Activated T-cell treated with anti-CD3 and anti-CD28 coated beads, Interleukin-2, amount 50 U/mL, for 48 hours (primary cell): ENCODE measurements around the gene VAMP4.
"Not testable (repeated sequence)": the region's sequence is repeated elsewhere in the genome, so short reads cannot be mapped to it uniquely, and the experiment has no call there.

Experiments used
- DNase-seq, 2 experiments: peaks; one replicate each; pipeline ENCODE4 v3.0.0-alpha.2; 2020

Gene VAMP4

DNA sequence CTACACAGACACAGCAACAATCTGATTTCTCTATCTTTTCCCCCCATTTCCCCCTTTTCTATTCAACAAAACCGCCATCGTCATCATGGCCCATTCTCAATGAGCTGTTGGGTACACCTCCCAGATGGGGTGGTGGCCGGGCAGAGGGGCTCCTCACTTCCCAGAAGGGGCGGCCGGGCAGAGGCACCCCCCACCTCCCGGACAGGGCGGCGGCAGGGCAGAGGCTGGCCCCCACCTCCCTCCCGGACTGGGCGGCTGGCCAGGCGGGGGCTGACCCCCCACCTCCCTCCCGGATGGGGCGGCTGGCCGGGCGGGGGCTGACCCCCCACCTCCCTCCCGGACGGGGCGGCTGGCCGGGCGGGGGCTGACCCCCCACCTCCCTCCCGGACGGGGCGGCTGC, 48.3 kb downstream of the VAMP4 start:
- not testable (repeated sequence) for DNase-seq

DNA sequence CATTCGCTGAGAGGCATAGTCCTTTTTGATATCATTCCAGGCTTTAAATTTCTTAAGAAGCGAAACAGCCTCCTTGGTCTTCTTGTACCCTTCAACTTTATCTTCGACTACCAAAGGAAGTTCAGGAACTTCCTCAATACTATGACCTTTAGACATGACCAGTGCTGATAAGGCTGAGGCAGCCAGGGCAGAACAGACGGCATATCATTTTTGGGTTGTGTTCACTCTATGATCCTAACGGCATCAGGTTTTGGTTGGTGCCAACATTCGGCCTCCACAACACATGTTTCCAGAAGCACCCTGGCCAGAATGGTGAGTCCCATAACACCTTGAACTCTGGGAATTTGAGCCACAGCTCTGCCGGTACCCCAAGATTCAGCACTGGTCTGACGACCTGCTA, 58.0 kb downstream of the VAMP4 start:
- no peak for DNase-seq

DNA sequence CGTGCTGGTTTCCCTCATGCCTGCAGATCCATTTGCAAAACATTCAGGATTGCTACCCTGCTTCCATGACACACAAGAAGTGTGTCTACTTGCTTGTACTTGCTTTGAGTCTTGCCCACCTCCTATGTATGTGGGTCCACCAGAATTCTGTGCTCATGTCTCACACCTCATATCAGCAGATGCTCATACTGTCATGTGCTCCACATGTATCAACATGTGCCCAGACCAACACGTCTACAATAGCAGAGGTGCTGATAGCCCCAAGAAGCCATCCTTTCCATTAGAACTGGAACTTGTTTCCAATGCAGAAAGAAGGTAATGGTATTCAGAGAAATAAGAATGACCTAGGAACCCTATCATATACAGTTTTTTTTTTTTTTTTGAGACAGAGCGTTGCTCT, 61.5 kb downstream of the VAMP4 start:
- DNase-seq: no peak

DNA sequence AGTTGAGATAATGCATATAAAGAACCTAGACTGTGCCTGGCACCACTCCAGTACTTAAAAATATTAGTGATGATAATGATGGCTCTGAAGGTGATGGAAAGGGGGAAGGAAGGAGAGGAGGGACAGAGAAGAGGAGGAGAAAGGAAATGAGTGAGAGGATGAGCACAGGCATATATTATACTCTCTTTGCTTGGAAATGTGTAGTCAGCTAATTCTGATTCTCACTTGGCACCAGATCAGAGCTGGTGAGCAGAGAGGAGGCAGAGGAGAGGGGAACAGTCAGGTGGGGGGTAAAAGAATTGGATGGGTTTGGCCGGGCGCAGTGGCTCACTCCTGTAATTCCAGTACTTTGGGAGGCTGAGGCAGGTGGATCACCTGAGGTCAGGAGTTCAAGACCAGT, 65.0 kb downstream of the VAMP4 start:
- no peak for DNase-seq

DNA sequence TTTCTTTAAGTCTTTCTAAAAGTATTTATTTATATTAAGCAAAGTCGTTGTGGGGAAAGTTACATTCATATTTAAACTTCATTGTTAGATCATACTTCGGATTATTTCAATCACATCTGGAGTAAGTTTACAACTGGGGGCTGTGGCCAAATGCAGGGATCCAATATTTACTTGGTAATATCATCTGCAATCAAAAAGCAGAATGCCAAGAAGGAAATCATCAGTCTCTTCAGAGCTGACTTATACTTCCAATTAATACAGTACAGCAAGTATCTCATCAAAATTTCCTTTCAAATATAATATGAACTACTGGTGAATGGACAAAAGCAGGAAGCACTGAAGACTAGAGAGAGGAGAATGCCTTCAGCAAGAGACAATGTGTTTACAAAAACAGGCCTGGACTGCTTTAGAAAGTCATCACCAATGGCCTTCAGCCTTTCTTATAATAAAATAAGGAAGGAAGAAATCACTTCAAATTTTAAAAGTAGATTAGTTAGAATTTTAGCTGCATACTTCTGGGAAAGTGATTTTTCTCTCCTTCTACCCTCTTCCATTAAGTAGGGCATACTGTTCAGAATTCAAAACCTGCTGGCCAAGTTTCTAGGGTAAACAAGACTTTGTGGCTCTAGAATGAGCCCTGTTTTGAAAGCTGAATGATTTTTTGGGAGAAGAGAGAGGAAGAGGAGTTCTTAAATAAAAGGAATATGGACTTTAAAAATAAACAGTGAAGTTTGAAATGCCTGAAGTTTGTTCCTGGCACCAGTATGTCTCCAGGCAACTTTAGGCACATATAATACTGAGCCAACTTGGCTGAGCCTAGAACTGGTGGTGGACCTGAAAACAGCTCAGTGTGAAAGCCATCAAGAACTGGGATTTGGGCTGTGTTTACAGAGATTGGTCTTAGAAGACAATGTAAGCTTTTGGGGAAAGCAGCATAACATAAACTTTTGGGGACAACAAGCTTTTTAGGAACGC, 67.1 kb downstream of the VAMP4 start:
- DNase-seq: no peak

DNA sequence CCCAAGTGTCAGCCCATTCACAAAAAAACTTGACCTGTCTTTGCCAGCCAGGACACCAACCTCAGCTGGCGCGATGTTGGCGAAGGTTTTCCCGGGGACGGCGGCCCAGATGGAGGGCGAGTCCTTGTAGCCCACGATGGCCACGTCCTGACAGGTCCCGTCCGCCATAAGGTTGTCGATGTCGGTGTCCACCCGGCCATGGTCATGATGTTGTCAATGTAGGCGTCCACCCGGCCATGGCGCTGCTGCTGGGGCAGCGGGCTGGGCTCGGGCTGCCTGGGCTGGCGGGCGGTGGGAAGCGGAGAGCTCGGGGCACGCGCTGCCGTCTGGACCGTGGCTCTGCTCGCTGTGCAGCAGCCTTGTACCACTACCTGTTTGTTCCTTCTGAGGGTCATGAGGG, 71.1 kb downstream of the VAMP4 start:
- no peak for DNase-seq

DNA sequence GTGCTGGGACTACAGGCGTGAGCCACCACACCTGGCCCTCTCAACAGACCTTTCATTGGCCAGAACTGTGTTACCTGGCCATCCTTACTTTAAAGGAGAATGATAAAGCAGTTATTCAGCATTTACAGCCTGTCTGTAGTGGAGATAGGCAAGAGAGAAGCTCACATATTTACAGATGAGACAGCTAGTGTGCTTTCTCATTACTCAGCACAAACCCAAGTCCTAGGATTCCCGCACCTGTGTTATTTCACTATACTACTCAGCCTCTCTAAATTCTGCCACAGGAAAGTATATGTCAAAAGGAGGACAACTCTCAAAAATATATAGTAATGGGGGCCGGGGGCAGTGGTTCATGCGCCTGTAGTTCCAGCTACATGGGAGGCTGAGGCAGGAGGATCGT, 73.5 kb downstream of the VAMP4 start:
- DNase-seq: no peak

DNA sequence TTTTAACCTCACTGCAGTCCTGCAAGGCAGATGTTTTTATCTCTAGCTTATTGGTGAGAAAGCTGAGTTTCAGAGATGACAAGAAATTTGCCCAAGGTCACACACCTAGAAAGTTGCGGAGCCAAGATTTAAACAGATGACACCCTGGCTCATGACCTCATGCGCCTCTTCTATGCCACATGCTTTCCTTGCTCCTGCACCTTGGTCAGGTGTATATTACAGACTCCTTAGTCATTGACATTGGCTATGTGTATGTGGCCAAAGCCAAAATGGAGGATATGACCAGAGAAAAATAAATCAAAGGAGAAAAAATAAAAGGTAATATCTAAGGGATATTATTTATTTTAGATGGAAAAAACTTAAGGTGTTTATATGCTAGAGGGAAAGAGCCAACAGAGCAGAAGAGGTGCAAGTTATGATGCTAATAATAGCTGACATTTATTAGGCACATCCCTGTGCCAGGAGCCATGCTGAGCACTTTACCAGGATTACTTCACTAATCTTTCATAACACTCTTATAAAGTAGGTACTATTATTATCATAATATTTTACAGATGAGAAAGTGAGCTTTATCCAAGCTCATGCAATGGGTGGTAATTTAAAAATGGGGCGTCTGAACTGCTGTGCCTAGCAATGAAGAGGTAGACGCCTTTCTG, 75.6 kb downstream of the VAMP4 start:
- DNase-seq: no peak

DNA sequence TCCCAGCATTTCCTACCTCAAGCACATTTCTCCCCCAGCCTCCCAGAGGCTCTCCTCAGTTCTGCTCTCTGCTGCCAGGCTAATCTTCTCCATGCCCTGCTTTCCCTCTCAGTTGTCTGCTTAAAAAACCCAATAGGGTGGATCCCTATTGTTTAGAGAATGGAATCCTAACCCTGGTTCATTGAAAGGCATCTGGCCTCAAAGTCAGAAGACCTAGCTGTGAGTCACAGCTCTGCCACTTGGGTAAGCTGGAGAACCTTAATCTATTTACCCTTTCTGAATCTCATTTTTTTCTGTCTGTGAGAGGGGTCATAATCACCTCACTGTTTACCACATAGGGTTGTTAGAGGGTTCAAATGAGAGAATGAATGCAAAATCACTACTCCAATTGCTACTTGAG, 76.9 kb downstream of the VAMP4 start:
- no peak for DNase-seq

DNA sequence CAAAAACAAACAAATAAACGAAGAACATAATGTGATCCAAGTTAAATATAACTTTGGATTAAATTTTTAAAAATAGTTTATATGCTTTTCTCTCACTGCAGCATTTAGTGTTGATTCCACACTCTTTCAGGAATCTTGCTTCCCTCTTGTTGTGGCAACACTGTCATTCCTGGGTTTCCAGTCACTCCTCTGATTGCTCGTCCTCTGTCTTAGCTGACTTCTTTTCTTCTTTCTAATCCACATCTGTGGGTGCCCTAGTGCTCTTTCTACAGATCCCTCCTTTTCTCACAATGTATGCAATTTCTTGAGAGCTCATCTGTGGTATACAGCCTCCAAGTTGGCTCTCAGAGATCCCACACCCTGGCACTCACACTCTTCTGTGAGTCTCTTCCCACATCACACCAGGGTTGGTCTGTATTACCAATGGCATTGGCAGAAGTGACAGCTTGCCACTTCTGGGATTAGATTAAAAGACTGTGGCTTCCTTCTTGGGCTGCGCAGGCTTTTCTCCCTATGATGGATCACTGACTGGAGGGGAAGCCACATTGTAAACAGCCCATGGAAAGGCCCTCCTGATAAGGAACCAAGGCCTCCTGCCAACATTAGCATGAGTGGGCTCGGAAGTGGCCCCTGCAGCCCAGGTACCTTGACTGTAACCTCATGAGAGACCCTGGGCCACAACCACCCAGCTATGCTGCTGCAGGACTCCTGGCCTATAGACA, 77.8 kb downstream of the VAMP4 start:
- DNase-seq: no peak

DNA sequence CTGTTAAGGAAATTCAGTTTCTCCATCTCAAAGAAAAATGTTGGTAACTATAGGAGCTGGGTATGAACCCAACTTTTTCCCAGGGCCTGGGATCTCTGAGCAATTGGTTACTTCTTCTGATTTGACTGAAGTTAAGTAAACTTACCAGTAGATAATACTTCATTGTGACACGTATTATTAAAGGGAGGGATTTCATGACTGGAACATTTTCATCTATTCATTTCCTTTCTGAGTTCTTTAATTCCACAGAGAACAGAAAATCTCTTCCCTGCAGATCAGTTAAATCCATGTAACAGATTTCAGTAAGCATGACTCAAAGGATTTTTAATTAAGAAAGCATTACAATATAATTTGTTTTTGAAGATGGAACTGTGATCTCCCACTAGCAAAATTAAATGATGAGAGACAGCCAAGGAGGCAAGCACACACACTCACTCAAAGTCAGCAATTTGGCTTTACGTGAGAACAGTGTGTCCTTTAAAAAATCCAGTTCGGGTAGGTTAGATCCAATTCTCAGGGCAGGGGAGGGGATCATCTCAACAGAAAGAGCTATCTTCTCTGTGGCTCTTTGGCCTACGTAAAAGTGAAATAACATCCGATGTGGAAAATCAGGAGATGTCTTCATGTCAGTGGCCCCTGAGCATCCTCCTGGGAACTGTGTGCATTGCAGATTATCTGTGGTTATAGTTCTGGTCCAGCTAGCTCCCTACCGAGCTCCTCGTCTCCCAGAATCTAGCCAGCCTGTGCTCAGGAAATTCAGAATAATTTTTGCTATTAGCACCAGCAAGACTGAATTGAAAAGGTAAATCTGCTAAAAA, 78.6 kb downstream of the VAMP4 start:
- no peak for DNase-seq

DNA sequence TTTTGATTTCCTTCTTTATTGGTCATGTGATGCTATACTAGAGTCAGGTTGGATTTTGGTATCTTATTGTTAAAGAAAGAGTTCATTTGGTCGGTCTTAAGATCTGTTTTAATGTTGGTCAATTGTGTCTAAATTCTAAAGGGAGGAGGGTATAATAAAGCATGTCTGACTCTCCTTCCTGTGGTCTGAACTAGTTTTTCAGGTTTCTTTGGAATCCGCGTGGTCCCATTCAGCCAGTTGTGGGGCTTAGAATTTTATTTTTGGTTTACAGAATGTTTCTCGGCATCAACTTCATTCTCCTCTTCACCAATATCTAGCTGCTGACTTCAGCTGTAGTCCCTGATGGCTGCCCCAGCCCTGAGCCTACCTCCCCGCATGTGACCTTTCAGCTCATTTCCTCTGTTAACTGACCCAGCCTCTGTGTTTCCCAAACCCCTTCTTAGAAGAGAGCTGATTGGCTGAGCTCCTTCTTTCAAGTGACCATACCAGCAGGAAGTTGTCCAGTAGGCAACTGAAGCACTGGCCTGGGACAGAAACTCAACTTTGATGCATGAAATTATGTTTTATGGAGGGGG, 80.7 kb downstream of the VAMP4 start:
- DNase-seq: no peak

DNA sequence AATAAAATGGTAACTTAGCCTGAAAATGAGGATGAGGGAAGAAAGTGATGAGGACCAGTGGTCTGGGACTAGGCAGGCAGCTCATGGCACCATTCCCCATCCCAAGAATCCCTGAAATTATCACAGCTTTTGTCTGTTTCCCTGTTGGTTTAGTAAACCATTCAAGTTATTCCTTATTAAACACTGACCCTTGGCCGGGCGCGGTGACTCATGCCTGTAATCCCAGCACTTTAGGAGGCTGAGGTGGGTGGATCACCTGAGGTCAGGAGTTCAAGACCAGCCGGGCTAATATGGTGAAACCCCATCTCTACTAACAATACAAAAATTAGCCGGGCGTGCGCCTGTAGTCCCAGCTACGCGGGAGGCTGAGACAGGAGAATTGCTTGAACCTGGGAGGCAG, 85.7 kb downstream of the VAMP4 start:
- DNase-seq: not testable (repeated sequence)

DNA sequence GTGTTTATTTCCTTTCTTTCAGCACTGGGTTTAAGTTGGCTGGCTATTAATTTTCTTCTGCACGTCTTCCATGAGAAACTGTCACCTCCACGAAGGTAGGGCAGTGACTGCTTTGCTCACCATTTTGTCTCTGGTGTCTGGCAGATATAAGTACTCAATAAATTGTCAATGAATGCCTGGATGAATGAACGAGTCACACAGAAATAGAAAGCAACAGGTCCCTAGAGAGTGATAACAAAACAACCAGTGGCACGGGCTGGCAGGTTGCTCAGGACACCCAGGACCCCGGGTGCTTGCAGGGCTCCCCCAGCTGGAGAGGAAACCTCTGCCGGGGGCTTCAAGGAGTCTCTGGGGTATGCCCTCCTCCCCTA, 86.1 kb downstream of the VAMP4 start:
- no peak for DNase-seq

DNA sequence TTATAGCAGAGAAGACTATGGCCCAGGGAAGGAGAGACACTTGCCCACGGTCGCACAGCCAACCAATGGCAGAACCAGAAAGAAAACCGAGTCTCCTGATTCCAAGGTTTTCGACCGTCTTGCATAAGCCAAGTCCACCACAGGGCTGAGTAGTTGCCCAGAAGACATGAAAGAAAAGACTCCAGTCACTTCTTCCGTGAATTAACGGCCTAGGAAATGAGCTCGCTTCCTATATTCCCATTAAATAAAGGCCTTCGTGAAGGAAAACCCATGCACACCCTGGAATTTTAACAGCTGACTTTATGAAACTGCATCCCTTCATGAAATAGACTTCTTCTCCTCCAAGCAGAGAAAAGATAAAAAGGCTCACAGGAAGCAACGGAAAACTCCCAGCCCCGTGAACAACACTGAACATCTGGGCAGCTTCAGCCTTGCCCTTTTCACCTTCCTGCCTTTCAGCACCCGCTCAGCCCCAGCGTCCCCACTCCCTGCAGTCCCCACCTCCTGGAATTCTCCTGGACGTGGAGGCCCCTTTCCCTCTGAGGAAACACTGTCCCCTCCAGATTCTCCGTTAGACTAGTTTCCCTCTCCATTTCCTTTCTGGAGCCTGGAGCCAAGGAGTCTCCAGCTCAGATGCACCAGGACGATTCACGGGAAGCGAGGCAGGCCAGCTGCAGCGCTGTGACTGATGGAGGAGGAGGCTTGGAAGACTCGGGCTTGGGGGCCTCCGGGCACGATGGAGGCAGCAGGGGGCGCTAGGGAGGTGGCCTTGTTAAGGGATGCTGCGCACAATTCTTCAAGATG, 86.7 kb downstream of the VAMP4 start:
- DNase-seq: peak; percentile 87 to 88

DNA sequence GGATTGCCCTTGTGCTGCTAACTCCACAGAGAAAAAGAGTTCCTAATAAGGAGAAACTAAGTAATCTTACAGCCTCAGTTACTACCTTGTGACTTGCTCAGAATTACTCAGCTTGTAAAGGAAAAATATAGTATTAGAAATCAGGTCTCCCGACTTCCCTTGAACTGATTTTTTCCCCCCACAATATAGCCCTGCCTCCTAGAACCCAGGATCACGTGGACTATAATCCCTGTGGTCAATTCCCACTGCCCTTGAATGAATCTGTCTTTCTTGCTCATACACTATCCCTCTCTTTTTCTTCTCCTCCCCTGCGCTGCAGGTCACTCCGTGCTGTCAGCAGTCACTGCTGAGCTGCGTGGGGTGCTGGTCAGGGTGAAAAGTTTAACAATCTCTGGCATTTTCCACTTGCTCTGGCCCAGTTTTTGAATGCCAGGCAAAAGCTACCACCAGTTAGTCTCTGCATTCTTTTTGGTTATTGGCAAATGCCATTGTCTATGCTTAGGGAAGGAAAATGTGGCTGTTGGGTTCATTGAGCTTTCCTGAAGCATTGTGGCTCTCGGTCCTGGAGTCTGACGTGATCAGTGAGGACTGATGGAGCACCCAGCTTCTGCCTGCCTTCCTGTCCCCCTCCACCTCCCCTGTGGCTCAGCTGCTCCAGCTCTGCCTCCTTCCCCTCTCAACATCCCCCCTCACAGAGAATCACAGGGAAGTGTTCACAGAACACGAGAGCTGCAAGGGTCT, 87.5 kb downstream of the VAMP4 start:
- no peak for DNase-seq

DNA sequence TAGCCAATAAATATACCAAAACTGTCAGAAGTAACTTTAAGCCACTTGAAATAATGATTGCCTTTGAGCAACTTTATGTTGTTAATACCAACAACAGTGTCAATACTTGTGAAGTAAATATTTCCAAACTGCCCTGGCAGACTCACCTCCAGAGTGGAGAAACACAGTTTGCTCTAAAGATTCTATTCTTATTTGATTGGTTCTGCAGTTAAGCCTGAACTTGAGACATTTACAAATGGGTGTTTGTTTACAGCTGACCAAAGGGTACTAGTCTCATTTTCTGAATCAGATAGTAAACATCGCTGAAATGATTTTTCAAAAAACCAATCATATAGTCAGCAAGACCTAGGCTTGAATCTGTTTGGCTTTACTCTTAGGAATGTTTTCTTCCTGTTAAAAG, 88.1 kb downstream of the VAMP4 start:
- no peak for DNase-seq

DNA sequence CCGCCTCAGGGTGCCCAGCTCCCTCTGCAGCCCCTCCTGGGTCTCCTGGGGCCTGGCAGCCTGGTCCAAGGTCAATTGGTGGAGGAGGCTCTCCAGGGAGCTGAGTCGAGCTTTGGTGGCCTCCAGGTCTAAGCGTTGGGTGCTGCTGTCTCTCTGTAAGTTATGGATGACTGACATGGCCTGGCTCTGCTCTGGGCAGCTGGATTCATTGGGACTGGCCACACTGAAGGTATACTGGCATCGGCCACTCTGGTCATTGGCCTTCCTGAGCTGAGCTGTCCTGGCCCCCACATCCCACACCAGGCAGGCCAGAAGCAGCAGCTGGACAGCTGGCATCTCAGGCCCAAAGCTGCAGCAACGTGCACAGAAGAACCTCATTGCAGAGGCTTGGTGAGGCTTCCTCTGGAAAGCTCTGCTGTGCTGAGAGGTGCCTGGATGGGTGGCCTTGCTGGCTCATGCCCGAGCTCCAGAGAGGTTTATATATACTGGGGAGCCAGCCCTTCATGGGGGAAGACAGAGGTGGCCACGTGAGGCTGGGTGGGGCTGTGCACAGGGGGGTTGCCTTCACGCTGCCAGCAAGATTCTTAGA, 89.5 kb downstream of the VAMP4 start, which contains the start of gene MYOC:
MYOC (minus strand) TSS at position 455 of the 589 bp plus-strand sequence; CDS start at position 378, 77 bp downstream.
- no peak for DNase-seq
